ENCODE data around the gene SCGB1A1. TPM values are rescaled to one million over a fixed set of nuclear protein-coding genes. Genes with fewer than 3 reads are reported as not detected.

The SCGB1A1 gene
- polyA plus RNA-seq, 1 of the 3 experiments (the other 2 are of a cell fraction), result not detected

DNA sequence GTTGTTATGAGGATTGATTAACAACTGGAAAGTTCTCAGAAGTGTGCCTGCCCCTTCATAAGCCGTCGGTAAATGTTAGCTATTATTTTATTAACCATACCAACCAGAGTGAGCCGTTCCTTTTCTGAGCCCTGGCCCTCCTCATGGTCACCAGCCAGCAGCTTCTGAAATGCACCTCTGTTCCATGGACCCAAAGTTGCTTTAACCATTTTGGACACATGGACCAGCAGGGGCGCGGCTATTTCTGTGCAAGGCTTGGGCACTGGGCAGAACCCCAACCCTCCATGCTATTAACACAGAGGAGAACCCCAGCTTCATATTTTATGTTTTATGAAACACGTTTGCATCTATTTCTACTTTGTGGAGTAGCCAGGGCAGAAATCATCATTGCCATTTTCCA, 18.6 kb upstream of the SCGB1A1 start:
- no peak overlapping the region for H2AFZ ChIP-seq (ENCODE audit: low read depth)
- no peaks in the 10 kb centered on the region for H3K9me3 ChIP-seq
- ChIA-PET POLR2A (interaction anchor here (0.7 to 2.4 kb wide), 9 partner anchors 28 to 441 kb away, joined by 3 to 7 read pairs (median 4); partner anchors contain the start of genes C11orf98, CSKMT and TUT1), CTCF (interaction anchor here (0.9 to 5.5 kb wide), 8 partner anchors 9 to 167 kb away, joined by 3 to 60 read pairs (median 4); no protein-coding TSS in a partner anchor)
- H3K79me2 ChIP-seq (ENCODE audit: insufficient read depth), result no peaks in the 10 kb centered on the region
- no peaks in the 10 kb centered on the region for H3K27me3 ChIP-seq (ENCODE audit: insufficient read depth)
- peaks cover 29 to 55% of the 10 kb centered on the region in 2 experiments; a peak in 3 of 4 replicates for H3K4me1 ChIP-seq (ENCODE audit: control insufficient read depth in 1 of 2, insufficient read depth in 2 of 2, low read depth in 1 of 2, low read length in 1 of 2)
- TF ChIP-seq, protein P1, sequence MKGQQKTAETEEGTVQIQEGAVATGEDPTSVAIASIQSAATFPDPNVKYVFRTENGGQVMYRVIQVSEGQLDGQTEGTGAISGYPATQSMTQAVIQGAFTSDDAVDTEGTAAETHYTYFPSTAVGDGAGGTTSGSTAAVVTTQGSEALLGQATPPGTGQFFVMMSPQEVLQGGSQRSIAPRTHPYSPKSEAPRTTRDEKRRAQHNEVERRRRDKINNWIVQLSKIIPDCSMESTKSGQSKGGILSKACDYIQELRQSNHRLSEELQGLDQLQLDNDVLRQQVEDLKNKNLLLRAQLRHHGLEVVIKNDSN (IDR thresholded peaks at IDR 0.05; ENCODE audit: borderline replicate concordance, low read depth), result no peak
- no peak for TF ChIP-seq RAD21 (IDR thresholded peaks at IDR 0.05; ENCODE audit: low read length)
- TF ChIP-seq NFIC (IDR thresholded peaks at IDR 0.05; ENCODE audit: borderline replicate concordance), result no peak
- no peak for TF ChIP-seq TCF12 (IDR thresholded peaks at IDR 0.05)
- TF ChIP-seq, protein P2, sequence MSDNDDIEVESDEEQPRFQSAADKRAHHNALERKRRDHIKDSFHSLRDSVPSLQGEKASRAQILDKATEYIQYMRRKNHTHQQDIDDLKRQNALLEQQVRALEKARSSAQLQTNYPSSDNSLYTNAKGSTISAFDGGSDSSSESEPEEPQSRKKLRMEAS (IDR thresholded peaks at IDR 0.05; ENCODE audit: low read depth), result no peak
- no peak for TF ChIP-seq MEF2A (IDR thresholded peaks at IDR 0.05; ENCODE audit: borderline replicate concordance, low read depth)
- TF ChIP-seq, protein P3, sequence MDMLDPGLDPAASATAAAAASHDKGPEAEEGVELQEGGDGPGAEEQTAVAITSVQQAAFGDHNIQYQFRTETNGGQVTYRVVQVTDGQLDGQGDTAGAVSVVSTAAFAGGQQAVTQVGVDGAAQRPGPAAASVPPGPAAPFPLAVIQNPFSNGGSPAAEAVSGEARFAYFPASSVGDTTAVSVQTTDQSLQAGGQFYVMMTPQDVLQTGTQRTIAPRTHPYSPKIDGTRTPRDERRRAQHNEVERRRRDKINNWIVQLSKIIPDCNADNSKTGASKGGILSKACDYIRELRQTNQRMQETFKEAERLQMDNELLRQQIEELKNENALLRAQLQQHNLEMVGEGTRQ (IDR thresholded peaks at IDR 0.05; ENCODE audit: borderline replicate concordance, low read depth, low read length), result no peak
- TF ChIP-seq ZBTB33 (IDR thresholded peaks at IDR 0.05; ENCODE audit: borderline replicate concordance, low read depth), result no peak
- TF ChIP-seq IRF3 (IDR thresholded peaks at IDR 0.05; ENCODE audit: low read depth, low read length), result no peak
- TF ChIP-seq JUND (IDR thresholded peaks at IDR 0.05), result no peak
- TF ChIP-seq ELF1 (IDR thresholded peaks at IDR 0.05), result no peak
- no peak for TF ChIP-seq POLR2AphosphoS5 (IDR thresholded peaks at IDR 0.05; ENCODE audit: low read depth, low read length)
- TF ChIP-seq SIN3A (IDR thresholded peaks at IDR 0.05; ENCODE audit: borderline replicate concordance, low read depth, low read length), result no peak
- no peak for TF ChIP-seq SMC3 (IDR thresholded peaks at IDR 0.05; ENCODE audit: low read depth, low read length)
- no peak for TF ChIP-seq TEAD4 (IDR thresholded peaks at IDR 0.05; ENCODE audit: borderline replicate concordance, insufficient read depth)
- TF ChIP-seq TAF1 (IDR thresholded peaks at IDR 0.05; ENCODE audit: borderline replicate concordance, low read depth, low read length), result no peak
- no peaks in the 10 kb centered on the region for H4K20me1 ChIP-seq (ENCODE audit: insufficient read depth)
- H3K4me3 ChIP-seq (ENCODE audit: low read depth in 2 of 2, low read length in 1 of 2), result no peak overlapping the region
- no peaks in the 10 kb centered on the region for H3K9me2 ChIP-seq
- H3K36me3 ChIP-seq (replicated peaks in 1 of 2; ENCODE audit: control insufficient read depth in 1 of 2, insufficient read depth in 2 of 2, low read length in 1 of 2), result no peaks in the 10 kb centered on the region
- peak overlapping the region; percentile 73; the same call in 1 of the 2 replicates for H3K4me2 ChIP-seq
- no peak for DNase-seq
- WGBS (ENCODE audit: low lambda C conversion rate), result 70% methylated on average over 6 of the region's 6 CpGs
- no peak overlapping the region for H3K9ac ChIP-seq
- H3F3A ChIP-seq (replicated peaks; ENCODE audit: insufficient read depth), result peaks cover 7% of the 10 kb centered on the region
- H3K27ac ChIP-seq (ENCODE audit: low read depth in 2 of 2, low read length in 1 of 2), result peak overlapping the region; percentile 34 to 76; a peak in 3 of 4 replicates

Data from SK-N-SH (cell line).